Measurements from ENCODE around the gene JADE3.

DNA sequence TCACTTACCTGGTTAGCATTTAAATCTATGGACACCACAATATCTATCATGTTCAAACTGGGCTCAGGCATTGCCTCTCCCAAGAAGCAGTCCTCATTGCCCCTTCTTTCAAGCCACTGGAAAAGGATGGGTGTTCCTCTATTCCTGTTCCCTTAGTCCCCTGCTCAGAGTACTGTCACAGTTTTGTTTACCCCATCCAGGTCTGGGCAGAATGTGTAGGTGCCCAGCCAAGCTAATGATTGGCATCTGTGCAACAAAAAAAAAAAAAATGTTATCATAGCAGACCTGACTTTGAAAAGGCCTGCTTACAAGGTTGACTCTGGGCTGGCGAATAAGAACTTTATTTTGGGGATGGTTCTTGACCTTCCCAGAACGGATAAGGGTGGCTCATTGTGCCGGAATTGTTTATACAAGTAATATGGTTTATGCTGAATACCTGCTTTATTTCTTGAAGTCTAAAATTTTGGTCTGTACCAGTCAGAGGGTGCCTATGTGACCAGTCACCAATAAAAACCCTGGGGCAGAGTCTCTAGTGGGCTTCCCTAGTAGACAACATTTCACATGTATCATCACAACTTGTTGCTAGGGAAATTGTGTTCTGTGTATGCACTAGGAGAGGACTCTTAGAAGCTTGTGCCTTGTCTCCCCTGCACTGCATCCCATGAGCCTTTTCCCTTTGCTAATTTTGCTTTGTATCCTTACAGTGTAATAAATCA is 47.9 kb downstream of the JADE3 start:
- TF ChIP-seq, protein P1, sequence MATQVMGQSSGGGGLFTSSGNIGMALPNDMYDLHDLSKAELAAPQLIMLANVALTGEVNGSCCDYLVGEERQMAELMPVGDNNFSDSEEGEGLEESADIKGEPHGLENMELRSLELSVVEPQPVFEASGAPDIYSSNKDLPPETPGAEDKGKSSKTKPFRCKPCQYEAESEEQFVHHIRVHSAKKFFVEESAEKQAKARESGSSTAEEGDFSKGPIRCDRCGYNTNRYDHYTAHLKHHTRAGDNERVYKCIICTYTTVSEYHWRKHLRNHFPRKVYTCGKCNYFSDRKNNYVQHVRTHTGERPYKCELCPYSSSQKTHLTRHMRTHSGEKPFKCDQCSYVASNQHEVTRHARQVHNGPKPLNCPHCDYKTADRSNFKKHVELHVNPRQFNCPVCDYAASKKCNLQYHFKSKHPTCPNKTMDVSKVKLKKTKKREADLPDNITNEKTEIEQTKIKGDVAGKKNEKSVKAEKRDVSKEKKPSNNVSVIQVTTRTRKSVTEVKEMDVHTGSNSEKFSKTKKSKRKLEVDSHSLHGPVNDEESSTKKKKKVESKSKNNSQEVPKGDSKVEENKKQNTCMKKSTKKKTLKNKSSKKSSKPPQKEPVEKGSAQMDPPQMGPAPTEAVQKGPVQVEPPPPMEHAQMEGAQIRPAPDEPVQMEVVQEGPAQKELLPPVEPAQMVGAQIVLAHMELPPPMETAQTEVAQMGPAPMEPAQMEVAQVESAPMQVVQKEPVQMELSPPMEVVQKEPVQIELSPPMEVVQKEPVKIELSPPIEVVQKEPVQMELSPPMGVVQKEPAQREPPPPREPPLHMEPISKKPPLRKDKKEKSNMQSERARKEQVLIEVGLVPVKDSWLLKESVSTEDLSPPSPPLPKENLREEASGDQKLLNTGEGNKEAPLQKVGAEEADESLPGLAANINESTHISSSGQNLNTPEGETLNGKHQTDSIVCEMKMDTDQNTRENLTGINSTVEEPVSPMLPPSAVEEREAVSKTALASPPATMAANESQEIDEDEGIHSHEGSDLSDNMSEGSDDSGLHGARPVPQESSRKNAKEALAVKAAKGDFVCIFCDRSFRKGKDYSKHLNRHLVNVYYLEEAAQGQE (IDR thresholded peaks at IDR 0.05; ENCODE audit: unreplicated experiment) = no peak
- TF ChIP-seq EZH2 (IDR thresholded peaks at IDR 0.05; ENCODE audit: low read depth, unreplicated experiment) = no peak
- TF ChIP-seq, protein P2, sequence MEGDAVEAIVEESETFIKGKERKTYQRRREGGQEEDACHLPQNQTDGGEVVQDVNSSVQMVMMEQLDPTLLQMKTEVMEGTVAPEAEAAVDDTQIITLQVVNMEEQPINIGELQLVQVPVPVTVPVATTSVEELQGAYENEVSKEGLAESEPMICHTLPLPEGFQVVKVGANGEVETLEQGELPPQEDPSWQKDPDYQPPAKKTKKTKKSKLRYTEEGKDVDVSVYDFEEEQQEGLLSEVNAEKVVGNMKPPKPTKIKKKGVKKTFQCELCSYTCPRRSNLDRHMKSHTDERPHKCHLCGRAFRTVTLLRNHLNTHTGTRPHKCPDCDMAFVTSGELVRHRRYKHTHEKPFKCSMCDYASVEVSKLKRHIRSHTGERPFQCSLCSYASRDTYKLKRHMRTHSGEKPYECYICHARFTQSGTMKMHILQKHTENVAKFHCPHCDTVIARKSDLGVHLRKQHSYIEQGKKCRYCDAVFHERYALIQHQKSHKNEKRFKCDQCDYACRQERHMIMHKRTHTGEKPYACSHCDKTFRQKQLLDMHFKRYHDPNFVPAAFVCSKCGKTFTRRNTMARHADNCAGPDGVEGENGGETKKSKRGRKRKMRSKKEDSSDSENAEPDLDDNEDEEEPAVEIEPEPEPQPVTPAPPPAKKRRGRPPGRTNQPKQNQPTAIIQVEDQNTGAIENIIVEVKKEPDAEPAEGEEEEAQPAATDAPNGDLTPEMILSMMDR (conservative IDR thresholded peaks at IDR 0.05; ENCODE audit: low read depth in 2 of 2) = no peak
- no peak for TF ChIP-seq CREB1 (CRISPR knock-in tag; IDR thresholded peaks at IDR 0.05; ENCODE audit: low read depth)
- TF ChIP-seq ZNF331 (CRISPR knock-in tag; IDR thresholded peaks at IDR 0.05; ENCODE audit: low read depth) = no peak
- no peak for TF ChIP-seq POLR2AphosphoS5 (IDR thresholded peaks at IDR 0.05; ENCODE audit: low read depth)
- TF ChIP-seq ZNF114 (CRISPR knock-in tag; IDR thresholded peaks at IDR 0.05) = no peak
- TF ChIP-seq, protein P3, sequence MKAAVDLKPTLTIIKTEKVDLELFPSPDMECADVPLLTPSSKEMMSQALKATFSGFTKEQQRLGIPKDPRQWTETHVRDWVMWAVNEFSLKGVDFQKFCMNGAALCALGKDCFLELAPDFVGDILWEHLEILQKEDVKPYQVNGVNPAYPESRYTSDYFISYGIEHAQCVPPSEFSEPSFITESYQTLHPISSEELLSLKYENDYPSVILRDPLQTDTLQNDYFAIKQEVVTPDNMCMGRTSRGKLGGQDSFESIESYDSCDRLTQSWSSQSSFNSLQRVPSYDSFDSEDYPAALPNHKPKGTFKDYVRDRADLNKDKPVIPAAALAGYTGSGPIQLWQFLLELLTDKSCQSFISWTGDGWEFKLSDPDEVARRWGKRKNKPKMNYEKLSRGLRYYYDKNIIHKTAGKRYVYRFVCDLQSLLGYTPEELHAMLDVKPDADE (IDR thresholded peaks at IDR 0.05) = no peak
- TF ChIP-seq EZH2phosphoT487 (IDR thresholded peaks at IDR 0.05; ENCODE audit: unreplicated experiment) = no peak
- TF ChIP-seq NANOG (IDR thresholded peaks at IDR 0.05; ENCODE audit: borderline replicate concordance) = no peak

Data from GM23338 (cell line).